GM12873 (cell line): ENCODE data around the gene CTBP1.

ENCODE experiments used
- CTCF ChIP-seq: IDR thresholded peaks from 2 replicates; pipeline ENCODE4 v1.5.1; 2012; ENCODE audit warnings: low read depth, mild to moderate bottlenecking, moderate library complexity, low read length, control low read depth; ENCODE audit not compliant: insufficient read depth; ENCODE audit errors: missing control alignments

Gene CTBP1

GRCh38 chr4:1264942-1265341 lies 16.0 kb upstream of the CTBP1 start:
- no peak for TF ChIP-seq CTCF

GRCh38 chr4:1261107-1261928 lies 12.4 kb upstream of the CTBP1 start:
- TF ChIP-seq CTCF, result no peak

- TF ChIP-seq CTCF, result no peak
Observed at GRCh38 chr4:1260418-1261106, 11.6 kb upstream of the CTBP1 start.

- TF ChIP-seq CTCF, result no peak
Observed at GRCh38 chr4:1259966-1260365, 11.0 kb upstream of the CTBP1 start.

- TF ChIP-seq CTCF, result no peak
Observed at GRCh38 chr4:1258457-1258856, 9.5 kb upstream of the CTBP1 start.

GRCh38 chr4:1255699-1256098 lies 6.8 kb upstream of the CTBP1 start:
- TF ChIP-seq CTCF, result no peak

GRCh38 chr4:1255151-1255550 lies 6.2 kb upstream of the CTBP1 start:
- TF ChIP-seq CTCF, result no peak
